HG03558 (cell line): ENCODE results near the gene SPACA6.

Source experiments
- ATAC-seq: cut with Tn5 transposase; IDR thresholded peaks from one replicate; pipeline ENCODE4 v1.9.1; 2021; ENCODE audit warnings: moderate number of reproducible peaks; ENCODE audit not compliant: unreplicated experiment; ENCODE audit errors: extremely low read depth

The SPACA6 gene

GRCh38 chr19:51703575-51704515 is 10.7 kb downstream of the SPACA6 start:
- ATAC-seq: no peak

- no peak for ATAC-seq
These were observed 11.5 kb downstream of the SPACA6 start for GRCh38 chr19:51704626-51705025.

DNA sequence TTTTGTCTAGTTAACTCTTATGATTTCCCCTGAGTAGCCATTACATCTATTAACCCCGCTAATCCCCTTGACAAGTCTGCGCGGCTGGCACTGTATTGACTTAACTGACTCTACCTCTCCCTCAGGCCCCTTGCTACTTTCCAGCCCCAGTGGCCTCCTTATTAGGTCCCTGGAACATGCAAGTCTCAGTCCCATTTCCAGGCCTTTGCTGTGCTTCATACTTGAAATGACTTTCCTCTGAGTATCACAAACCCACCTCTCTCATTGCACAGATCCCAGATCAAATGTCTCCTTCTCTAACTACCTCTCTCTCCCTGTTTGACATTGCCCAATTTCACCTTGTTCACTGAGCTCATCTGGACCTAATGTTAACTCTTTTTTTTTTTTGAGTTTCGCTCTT is 13.2 kb downstream of the SPACA6 start:
- no peak for ATAC-seq

GRCh38 chr19:51706885-51707284 is 13.8 kb downstream of the SPACA6 start:
- no peak for ATAC-seq

- ATAC-seq: no peak
These were observed 15.7 kb downstream of the SPACA6 start for GRCh38 chr19:51708811-51709210.

DNA sequence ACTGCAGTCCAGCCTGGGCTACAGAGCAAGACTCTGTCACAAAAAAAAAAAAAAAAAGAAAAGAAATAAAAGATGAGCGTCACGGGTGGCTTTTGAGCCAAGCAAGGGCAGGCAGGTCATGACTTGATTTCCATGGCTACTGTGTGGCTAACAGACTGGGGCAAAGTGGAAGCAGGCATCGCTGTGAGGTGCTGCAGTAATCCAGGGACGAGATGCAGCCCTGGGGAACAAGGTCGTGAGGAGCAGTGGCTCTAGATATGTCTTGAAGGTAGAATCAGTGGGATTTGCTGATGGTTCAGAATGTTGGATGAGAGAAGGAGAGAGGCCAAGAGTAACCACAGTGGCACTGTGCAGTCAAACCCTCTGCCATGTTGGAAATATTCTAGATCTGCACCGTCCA is 16.4 kb downstream of the SPACA6 start:
- no peak for ATAC-seq

- no peak for ATAC-seq
These were observed 17.0 kb downstream of the SPACA6 start for GRCh38 chr19:51710163-51710562.

- no peak for ATAC-seq
These were observed 18.6 kb downstream of the SPACA6 start for GRCh38 chr19:51711702-51712101.

- no peak for ATAC-seq
These were observed 19.4 kb downstream of the SPACA6 start for GRCh38 chr19:51712461-51713081.

- ATAC-seq: no peak
These were observed 20.5 kb downstream of the SPACA6 start for GRCh38 chr19:51713319-51714285.

GRCh38 chr19:51714848-51715247 is 21.7 kb downstream of the SPACA6 start:
- ATAC-seq: no peak

GRCh38 chr19:51715850-51716249 is 22.7 kb downstream of the SPACA6 start:
- ATAC-seq: no peak

DNA sequence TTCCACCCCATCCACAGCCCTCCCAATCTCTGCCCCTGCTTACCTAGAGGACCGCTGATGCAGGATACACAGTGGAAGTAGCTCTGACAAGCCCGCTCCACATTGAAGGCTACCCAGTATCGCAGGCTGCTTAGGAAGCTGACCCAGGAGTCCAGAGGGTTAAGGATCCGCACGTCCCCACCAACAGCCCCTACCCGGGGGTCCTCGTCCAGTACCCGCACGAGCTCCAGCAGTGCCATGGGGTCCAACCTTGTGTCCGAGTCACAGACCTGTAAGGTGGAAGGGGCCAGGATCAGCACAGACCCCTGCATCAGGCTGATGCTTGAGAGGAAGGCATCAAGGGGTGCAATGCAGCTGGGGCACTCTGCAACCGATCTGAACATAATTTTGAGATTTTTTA is 23.8 kb downstream of the SPACA6 start:
- no peak for ATAC-seq

DNA sequence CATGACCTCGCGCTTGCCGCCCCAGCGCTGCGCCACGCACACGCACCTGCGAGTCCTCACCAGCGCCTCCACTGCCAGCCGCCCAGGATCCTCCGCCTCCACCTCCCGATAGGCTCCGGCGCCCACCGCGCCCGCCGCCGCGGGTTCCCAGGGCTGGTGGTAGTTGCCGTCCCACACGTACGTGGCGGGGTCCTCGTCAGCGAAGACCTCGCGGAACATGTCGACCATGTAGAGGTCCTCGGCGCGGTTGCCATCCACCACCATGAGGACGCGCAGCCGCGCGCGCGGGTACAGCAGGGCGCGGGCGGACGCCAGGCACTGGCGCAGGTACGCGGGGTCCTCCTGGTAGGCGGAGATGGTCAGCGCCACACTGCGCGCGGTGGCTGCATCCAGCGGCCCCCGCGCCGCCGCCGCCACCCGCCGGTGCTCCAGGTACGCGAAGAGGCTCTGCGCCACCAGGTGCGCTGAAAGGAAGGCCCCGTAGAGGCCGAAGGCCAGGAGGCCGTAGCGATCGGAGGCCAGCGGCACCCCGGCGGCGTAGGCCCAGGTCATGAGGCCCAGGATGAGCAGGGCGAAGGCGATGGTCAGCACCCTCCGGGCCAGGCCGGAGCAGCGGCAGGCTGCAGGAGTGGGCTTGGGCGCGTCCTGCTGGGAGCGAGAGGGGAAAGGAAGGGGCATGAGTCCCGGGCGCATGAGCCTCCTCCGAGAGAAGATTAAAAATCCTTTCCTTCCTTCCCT is 26.3 kb downstream of the SPACA6 start:
- no peak for ATAC-seq

DNA sequence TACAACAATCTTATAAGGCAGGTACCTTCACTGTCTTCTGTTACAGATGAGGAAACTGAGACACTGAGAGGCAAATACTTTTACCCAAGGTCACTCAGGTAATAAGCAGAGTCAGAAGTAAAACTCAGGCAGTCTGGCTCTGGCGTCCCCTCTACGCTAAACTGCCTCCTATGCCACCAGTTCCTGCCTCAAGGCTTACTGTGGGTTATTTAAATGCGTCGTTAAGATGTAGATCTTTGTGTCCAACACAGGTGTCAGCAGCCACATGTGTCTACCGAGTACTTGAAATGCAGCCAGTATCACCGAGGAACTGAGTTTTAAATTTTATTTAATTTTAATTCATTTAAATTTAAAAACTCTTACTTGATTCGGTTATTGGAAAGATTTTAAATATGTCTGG is 28.8 kb downstream of the SPACA6 start:
- no peak for ATAC-seq

- ATAC-seq: no peak
These were observed 29.4 kb downstream of the SPACA6 start for GRCh38 chr19:51722492-51722891.

- ATAC-seq: no peak
These were observed 31.4 kb downstream of the SPACA6 start for GRCh38 chr19:51724543-51724942.

DNA sequence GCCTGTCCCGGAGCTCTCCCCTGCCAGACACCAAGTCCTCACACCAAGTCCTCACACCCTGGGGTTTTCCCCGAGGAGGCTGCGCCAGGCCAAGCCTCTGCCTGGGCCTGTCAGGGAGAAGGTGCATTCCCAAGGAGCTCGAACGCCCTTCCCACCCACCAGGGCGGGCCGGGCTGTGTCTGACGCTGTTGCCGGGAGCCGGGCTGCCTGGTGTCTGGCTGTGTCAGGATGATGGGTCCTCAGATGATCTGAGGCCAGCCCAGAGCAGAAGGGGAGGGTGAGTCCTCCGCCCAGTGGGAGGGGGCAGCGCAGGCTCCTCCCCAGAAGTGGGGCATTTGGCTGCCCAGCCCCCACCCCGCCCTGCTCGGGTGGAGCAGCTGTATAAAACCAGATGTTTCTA is 32.9 kb downstream of the SPACA6 start:
- no peak for ATAC-seq

DNA sequence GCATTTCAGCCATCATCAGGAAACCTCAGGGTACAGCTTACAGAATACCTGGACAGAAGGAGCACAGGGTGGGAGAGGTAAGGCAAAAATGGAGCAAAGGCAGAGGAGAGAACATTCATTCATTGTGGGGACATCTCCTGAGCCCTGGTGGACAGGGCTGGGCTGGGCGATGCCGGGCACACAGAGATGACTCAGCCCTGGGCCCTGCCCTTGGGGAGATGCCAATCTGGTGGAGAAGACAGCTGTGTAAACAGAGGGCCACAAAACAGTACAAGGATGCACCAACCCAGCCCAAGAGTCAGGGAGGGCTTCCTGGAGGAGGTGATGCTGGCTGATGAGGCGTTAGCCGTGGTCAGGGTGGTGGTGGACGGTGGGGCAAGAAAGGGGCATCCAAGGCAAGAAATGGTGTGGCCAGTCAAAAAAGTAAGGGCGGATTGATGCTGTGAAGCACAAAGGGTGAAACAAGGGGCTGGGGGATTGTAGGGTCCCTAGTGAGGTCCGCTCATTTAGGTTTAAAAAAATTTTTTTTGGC is 34.3 kb downstream of the SPACA6 start:
- ATAC-seq: no peak

GRCh38 chr19:51729781-51730180 is 36.7 kb downstream of the SPACA6 start:
- no peak for ATAC-seq
